D721Med (cell line): ENCODE measurements around the gene HS3ST5.

ENCODE experiments used
- DNase-seq: peaks from one replicate; pipeline ENCODE4 v3.0.0; 2011; ENCODE audit warnings: low spot score; ENCODE audit not compliant: insufficient read length
- FAIRE-seq: peaks from 2 replicates; lab custom pipeline; 2011; peaks lifted over from hg19 to GRCh38; lab: Jason Lieb, UNC
- CTCF ChIP-seq: IDR thresholded peaks from 2 replicates; pipeline ENCODE4 v1.5.1; 2012; ENCODE audit warnings: mild to moderate bottlenecking, control low read depth; ENCODE audit not compliant: insufficient read depth; ENCODE audit errors: missing control alignments

HS3ST5 gene

GRCh38 chr6:114101255-114101654 lies 241.6 kb downstream of the HS3ST5 start:
- DNase-seq (no peak), FAIRE-seq (no peak)
- TF ChIP-seq CTCF: no peak

GRCh38 chr6:114100215-114100994 lies 242.4 kb downstream of the HS3ST5 start:
- TF ChIP-seq CTCF: no peak
- FAIRE-seq: no peak
- no peak for DNase-seq

GRCh38 chr6:114096561-114097172 lies 246.2 kb downstream of the HS3ST5 start:
- FAIRE-seq (peak; percentile 51), DNase-seq (no peak)
- TF ChIP-seq CTCF: peak; percentile 71

- no peak for DNase-seq
- FAIRE-seq: no peak
- no peak for TF ChIP-seq CTCF
Observed at GRCh38 chr6:114092943-114093342, 249.9 kb downstream of the HS3ST5 start.

- FAIRE-seq (no peak), DNase-seq (no peak)
- TF ChIP-seq CTCF: no peak
Observed at GRCh38 chr6:114090626-114091025, 252.2 kb downstream of the HS3ST5 start.

- FAIRE-seq (no peak), DNase-seq (no peak)
- no peak for TF ChIP-seq CTCF
Observed at GRCh38 chr6:114087496-114087895, 255.3 kb downstream of the HS3ST5 start.

GRCh38 chr6:114085211-114085610 lies 257.6 kb downstream of the HS3ST5 start:
- FAIRE-seq: no peak

More at GRCh38 chr6:114085211-114085610, 257.6 kb downstream of the HS3ST5 start:
- no peak for DNase-seq
- TF ChIP-seq CTCF: no peak
